GM18909 (cell line): ENCODE data around the gene TUBA1B.
A peak's percentile ranks its signal among the peaks of the same experiment; 100 is the strongest.

Experiments
- ATAC-seq: cut with Tn5 transposase; IDR thresholded peaks from one replicate; pipeline ENCODE4 v1.9.1; 2021; ENCODE audit warnings: mild to moderate bottlenecking; ENCODE audit not compliant: unreplicated experiment, poor library complexity

The TUBA1B gene

GRCh38 chr12:49092086-49092815 lies 38.9 kb downstream of the TUBA1B start:
- ATAC-seq = no peak

DNA sequence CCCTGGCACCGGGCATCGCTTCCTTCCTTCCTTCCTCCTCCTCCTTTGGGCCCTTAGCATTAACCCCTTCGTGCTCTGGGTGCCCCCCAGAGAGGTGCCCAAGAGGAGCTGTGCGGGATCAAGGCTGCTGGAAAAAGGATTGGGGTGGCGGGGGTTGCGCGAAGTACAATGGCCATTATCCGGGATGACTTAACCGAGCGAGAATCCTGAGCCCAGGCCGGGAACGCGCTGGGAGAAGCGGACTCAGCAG lies 39.4 kb downstream of the TUBA1B start:
- no peak for ATAC-seq

DNA sequence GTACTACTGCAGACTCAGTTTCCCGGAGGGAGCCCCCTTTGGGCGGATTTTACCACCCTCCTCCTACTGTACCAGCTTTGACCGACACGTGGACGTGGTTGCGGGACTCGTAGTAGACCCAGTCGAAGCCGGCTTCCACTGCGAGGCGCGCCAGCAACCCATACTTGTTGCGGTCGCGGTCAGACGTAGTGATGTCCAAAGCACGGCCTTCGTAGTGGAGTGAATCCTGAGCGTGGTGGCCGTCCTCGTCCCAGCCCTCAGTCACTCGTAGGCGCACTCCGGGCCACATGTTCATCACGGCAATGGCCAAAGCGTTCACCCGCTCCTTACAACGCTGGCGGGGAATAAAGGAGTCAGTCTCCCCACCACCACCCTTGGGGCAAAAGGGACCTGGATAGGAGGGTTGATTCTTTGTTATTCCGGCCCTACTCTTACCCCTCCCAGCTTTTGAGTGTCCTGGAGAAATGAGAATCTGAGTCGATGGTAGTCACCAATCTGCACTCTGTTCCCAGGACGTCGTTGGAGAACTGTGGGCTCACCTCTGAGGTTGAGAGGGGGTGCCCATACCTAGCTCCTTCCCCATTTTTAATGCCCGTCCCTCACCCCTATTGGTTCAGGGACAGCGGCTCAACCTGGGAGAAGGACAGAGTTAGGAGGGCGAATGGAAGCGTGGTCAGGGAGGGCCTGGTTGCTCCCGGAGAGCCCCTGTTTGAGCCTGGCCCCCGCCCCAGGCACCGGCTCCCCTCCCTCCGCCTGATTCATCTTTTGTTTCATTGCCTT lies 39.9 kb downstream of the TUBA1B start:
- ATAC-seq = no peak

DNA sequence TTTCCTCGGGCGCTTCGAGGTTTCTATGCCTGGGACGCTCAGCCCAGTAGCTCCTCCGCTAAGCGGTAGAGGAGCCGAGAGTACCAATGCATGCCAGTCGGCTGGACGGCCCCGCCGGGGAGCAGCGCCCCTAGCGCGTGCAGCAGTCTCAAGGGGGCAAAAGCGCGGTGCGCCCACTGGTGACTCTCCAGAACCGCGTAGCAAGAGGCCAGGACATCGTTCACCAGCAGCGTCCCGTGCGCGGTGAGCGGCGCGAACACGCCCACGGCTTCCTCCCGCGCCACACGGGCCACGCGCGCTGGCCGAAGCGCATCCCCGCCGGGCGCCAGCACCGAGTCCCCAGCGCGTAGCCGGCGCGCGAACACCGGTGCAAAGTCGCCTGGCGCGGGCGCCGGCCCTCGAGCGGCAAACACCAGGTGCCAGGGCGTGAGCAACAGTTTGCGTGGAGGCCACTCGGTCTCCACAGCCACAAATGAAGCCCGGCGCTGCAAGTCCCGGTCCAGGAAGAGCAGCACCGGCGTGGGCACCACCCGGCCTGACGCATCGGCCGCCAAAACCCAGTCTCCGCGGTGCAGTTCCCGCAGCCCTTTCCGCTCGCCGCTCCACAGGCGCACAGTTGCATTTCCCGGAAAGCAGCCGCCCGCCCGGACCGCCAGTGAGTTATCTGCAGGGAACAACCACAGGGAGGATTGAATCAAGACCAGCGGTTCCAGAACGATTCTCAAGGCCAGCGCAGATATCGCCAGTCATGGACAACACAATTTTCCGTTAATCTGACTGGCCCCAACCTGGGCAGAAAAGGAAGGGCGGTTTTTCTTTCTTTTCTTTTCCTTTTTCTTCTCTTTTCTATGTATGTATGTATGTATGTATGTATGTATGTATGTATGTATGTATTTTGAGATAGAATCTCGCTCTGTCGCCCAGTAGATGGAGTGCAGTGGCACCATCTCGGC lies 41.1 kb downstream of the TUBA1B start:
- ATAC-seq = no peak

DNA sequence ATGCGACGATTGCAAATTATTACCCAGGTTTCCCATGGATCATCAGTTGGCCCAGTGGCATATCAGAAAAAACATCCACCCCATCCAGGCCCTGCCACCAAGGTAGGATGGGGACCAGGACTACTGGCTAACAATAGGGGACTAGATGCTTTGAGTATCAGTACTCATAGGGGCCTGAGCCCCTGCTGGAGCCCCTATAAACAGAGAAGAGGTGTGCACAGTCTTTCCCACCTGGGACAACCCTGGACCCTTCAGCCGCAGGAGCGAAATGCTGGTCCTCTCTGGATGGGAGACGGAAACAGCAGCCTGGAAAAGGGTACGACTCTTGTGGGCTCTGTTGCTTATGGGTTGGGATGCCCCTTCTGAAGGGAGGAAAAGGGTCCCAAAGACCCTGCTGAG lies 42.3 kb downstream of the TUBA1B start:
- ATAC-seq = no peak

DNA sequence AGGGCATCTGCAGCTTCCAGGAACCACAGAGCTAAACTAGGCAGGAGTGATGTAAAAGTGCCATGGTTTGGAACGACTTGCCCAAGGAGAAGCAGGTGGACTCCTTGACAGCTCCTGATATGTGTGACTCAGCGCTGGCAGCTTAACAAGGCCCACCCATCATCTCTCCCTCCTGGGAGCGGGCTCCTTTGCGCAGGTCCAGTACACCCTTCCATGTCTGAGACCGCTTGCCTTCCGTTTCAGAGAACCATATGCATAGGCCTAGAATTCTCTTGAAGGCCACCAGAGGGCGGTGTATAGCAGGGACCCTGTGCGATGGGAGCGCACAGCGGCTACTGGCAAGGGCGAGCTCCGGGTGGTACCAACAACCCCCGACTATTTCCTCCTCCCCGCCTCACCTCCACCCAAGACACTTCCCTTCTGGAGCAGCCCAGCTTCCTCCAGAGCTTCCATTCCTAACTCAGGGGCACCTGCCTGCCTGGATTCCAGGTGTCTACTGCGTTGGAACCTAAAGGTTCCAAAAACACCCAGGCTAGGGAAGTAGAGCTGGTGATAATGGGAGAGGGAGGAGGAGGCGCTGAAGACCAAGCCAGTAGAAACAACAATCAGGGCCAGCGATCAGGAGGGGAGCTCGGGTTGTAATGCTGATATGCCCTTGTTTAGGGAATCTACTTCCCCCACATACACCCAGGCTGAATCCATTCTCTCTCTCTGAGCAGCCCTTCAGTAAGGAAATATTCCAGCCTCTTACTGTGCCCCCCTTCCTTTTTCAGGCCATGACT lies 42.9 kb downstream of the TUBA1B start:
- ATAC-seq = peak; percentile 80

GRCh38 chr12:49086116-49086515 lies 45.1 kb downstream of the TUBA1B start:
- no peak for ATAC-seq

DNA sequence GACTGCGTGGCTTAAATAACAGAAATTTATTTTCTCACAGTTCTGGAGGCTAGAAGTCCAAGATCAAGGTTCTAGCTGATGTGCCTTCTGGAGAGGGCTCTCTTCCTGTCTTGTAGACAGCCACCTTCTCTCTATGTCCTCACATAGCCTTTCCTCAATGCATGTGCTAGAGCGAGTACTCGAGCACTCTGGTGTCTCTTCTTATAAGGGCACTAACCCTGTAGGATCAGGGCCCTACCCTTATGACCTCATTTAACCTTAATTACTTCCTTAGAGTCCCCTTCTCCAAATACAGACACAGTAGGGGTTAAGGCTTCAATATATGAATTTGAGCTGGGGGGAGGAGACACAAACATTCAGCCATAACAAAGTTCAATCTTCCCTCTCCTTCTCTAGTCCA lies 46.8 kb downstream of the TUBA1B start:
- ATAC-seq = no peak

- ATAC-seq = no peak
Measured at GRCh38 chr12:49079793-49080192, 51.4 kb downstream of the TUBA1B start.
